A375 (cell line): Measurements from ENCODE around the gene PGF. TPM values are rescaled to one million over a fixed set of nuclear protein-coding genes. Genes with fewer than 3 reads are reported as not detected.

Experiments used
- total RNA-seq: library from RNA; depleted of rRNA; stranded (reverse); fragments of >200 nt; shearing (Covaris generic); gene quantifications from 2 replicates; pipeline ENCODE4 v1.2.3, GENCODE V29; 2014; rRNA removed

Gene PGF
- 3.7 and 5.1 TPM in 2 replicates for total RNA-seq

DNA sequence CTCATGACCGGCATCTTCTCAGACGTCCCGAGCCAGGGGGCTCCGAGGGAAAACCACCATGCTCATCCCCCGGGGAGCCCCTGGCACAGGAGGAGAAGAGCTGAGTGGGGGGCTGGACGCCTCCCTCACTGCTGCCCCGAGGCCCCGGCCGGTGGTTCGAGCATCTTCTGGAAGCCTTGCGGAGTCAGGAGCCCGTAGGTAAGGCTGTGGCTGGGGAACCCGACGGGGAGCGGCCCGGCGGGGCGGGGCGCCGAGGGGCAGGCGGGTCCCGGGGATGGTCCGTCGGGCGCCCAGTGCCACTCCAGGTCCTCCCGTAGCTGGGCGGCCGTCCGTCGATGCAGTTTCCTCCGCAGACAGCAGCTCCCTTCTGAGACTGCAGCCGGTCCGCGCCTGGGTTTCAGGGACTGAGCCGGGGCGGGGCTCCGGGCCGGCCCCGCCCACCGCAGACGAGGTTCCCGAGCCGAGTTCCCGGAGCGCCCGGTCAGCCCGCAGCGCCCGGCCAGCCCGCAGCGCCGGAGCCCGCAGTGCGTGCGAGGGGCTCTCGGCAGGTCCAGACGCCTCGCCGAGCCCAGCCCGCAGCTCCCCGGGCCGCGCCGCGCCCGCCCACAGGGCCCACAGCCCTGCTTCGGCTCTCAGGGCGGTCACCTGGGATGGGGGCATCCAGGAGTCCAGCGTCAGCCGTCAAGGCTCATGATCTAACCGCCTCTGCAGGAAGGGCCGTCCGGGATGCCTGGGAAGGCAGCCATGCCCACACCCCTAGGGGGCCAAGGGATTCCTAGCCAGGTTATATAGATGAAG lies at the start of gene PGF:
Gene PGF, minus strand, starts transcription at position 369 of the 798 bp plus-strand sequence. Its CDS starts 355 bp downstream, at position 14.

GRCh38 chr14:75002392-75003249 lies 47.2 kb upstream of the PGF start, which contains the start of gene EIF2B2:
Gene EIF2B2 (plus strand): TSS chr14:75002921. CDS start chr14:75002991, 70 bp downstream.

GRCh38 chr14:74922752-74923401 lies 32.5 kb downstream of the PGF start, which contains the start of gene RPS6KL1:
Gene RPS6KL1 (minus strand): TSS chr14:74923260. CDS start chr14:74921541, 1,719 bp downstream.

Other genes with a start within 250 kb of the PGF start
- 15.5 and 17.1 TPM in 2 replicates for gene AREL1, start 242.5 kb downstream of the PGF start, total RNA-seq
- gene FCF1, start 242.5 kb downstream of the PGF start, total RNA-seq, result 19.5 and 20.5 TPM in 2 replicates
- gene YLPM1, start 192.3 kb downstream of the PGF start, total RNA-seq, result 12.9 and 15.6 TPM in 2 replicates
- not detected in 2 replicates for gene PROX2, start 79.5 kb downstream of the PGF start, total RNA-seq
- gene DLST, start 73.7 kb downstream of the PGF start, total RNA-seq, result 47.6 and 49.2 TPM in 2 replicates
- 6.9 TPM in 2 replicates for gene RPS6KL1, start 32.3 kb downstream of the PGF start, total RNA-seq
- gene EIF2B2, start 47.3 kb upstream of the PGF start, total RNA-seq, result 96.0 and 113 TPM in 2 replicates
- 0.45 and 1.4 TPM in 2 replicates for gene MLH3, start 95.9 kb upstream of the PGF start, total RNA-seq
- 31.3 and 34.2 TPM in 2 replicates for gene ACYP1, start 108.4 kb upstream of the PGF start, total RNA-seq
- gene ZC2HC1C, start 114.0 kb upstream of the PGF start, total RNA-seq, result 0.21 TPM in 1 of 2 replicates, not detected in the other
- gene NEK9, start 171.5 kb upstream of the PGF start, total RNA-seq, result 19.7 and 19.8 TPM in 2 replicates
- gene TMED10, start 221.0 kb upstream of the PGF start, total RNA-seq, result 73.4 and 99.5 TPM in 2 replicates